GM15510 (cell line): ENCODE data around the gene ADGRF1.

Experiments
- POLR2A ChIP-seq: IDR thresholded peaks from 3 replicates; pipeline ENCODE4 v1.6.1; 2011; ENCODE audit warnings: borderline replicate concordance; ENCODE audit not compliant: insufficient read length; ENCODE audit errors: extremely low read depth

ADGRF1 gene

GRCh38 chr6:47071681-47072080 is 29.5 kb upstream of the ADGRF1 start:
- TF ChIP-seq POLR2A: no peak

DNA sequence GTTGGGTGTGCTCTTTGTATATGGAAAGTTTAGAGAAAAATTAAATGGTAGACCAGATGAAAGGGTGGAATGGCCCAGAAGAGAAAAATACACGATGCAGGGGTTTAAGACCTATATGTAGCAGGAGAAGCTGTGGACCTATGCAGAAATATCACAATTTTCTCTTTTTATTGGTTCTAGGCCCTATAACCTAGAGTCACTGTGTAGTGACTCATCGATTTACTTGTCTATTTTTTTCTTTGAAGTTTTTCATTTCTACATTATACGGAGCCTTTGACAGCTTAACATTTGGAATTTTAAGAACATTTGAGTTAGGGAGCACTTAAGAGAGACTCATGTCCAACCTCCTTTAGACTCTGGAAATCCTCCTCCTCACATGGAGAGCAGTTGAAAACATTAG is 28.3 kb upstream of the ADGRF1 start:
- TF ChIP-seq POLR2A: no peak

DNA sequence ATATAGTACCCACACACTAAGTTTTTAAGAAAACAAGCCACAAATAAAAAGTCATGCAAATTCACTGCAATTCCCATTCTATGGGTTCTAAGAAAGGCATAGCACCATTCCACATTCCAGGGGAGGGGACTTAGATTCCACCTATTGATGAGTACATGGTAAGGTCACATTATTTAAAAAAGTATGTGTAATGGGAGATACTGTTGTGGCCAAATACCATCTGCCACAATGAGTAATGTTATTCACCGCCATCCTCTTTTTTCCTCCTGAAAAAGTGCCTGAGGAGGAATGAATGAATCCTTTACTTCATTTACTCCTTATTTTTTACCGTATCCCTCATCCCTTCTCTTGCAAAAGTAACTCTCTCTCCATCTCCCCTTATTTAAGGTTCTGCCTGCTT is 27.0 kb upstream of the ADGRF1 start:
- TF ChIP-seq POLR2A: no peak

- TF ChIP-seq POLR2A: no peak
Measured at GRCh38 chr6:47066418-47066817, 24.3 kb upstream of the ADGRF1 start.

DNA sequence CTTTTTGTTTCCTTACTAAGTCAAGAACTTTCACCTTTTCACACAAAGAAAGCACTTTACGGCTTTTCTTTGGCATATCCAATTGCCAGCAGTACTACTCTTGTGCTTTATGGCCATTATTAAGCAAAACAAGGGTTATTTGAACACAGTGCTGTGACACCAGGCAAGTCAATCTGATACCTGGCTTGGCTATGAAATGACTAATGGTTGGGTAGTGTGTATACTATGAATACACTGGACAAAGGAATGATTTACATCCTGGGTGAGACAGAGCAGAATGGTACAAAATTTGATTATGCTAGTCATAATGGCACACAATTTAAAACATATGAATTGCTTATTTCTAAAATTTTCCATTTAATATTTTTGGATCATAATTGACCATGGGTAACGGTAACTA is 22.1 kb upstream of the ADGRF1 start:
- TF ChIP-seq POLR2A: no peak

DNA sequence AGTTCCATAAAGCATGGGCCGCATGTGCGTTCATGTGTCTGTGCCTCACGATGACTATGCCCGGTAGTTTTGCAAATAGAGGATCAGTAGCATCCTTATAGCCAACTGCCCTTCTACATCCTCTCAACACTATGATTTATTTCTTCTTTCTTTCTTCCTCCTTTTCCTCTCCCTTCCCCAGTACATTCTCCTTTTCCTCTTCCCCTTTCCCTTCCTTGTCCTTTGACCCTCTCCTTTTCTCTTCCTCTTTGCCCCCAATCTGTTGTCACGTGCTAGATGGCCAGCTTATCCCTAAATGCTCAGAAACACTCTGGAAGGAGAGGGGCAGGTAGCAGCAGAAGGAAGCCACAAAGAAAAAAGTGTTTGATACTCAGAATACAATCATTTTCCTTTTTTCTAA is 20.2 kb upstream of the ADGRF1 start:
- TF ChIP-seq POLR2A: no peak

DNA sequence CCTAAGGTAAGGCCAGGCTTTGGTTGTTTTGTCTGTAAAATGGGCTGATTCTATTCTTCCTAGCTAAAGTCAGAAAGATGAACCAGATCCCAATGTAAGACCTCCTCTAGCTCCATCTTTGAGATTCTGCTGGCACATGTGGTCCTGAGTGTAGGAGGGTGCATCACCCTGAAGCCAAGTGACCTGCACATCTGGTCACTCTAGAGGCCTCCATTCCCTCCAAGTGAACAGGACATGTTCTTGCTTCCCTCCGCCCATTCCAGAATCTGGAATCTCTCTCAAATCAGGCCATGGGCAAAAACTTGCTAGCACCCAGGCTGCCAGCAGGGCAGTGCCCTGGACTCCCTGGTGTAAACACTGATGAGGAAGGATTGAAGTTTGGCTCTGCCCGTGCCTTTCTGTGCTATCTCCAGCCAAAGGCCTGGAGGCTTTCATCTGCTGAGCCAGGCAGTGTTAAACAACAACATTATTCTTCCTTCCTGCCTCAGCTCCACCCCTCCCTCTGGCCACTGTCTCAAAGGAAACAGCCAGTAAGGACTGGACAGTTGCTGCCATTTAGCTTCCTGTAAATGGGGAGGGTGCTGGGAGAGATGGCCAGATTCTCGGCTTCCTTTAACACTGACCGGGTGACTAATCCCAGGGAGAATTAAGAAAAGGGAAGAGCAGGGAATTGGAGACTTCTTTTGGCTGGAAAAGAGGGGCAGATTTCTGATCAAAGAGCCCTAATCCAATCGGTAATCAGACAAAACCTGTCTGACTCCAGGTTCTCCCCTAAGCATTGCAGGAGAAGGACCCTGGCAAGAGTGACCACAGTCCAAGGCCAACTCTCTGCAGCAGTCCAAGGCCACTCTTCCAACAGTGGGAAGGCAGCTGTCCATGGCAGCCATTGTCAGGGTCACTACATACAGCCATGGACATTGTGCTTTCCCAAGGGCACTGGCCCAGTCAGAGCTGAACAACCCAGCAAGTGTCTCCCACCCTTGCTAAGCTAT is 19.5 kb upstream of the ADGRF1 start:
- TF ChIP-seq POLR2A: no peak

DNA sequence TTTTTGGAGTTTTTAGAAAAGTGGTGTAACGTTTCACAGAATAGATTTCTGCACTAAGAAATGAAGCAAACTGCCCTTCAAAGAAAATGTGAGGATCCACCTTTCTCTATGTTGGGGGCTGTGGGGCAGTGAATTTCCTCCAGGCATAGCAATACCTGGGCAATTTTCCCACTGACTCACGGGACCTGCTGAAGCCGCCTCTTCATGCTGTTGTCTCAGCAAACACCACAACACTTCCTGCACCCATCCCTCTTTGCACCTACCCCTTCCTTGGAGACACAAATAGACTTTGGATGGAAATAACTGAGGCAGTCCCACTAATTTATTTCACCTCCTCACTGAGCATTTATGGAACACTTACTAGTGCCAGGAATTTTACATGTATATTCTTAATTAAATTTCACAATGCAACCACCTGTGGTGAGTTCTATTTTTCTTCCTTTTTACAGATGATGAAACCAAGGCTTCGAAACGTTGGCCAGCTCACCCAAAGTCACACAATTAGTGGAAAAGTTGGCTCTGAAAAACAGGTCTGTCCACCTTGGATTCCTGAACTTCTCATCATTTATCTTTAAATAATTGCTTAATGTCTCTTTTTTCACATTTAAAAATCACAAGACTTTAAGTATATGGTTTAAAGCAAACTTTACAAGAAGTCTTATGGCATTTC is 17.2 kb upstream of the ADGRF1 start:
- no peak for TF ChIP-seq POLR2A

DNA sequence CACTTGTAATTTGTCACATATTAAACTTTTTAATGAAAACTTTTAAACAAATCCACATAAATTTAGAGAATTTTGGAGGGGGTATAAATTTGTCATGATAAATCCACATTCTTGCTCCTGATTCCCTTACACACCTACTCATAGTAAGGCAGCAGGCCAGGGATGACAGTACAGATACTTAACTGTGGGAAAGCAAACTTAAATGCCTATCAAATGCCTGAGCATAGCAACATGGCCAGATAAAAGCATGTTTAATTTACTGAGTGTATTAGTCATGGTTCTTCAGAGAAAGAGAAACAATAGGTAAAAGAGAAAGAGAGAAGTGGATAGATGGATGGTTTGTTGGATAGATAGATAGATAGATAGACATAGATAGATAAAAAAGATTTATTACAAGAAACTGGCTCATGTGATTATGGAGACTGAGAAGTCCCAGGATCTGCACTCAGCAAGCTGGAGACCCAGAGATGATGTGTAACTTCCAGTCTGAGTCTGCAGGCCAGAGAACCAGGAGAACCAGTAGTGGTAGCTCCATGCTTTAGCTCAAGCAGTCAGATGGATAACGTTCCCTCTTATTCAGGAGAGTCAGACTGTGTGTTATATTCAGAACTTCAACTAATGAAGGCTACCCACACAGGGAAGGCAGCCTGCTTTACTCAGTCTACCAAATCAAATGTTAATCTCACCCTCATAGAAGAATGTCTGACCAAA is 15.9 kb upstream of the ADGRF1 start:
- no peak for TF ChIP-seq POLR2A

DNA sequence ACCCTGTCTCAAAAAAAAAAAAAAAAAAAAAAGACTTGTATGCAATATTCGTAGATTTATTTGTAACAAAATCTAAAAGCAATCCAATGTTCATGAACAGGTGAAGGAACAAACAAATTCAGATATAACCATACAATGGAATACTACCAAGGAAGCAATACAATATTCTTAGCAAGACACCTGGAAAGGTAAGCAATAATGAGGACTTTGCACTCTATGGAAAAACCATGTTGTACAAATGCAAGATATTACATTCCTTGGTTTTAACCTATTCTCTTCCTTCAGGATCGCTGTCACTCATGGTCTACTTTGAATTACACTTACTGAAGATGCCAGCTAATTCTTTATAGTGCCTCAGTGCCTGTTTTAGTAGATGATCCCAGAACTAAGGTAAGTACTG is 14.7 kb upstream of the ADGRF1 start:
- TF ChIP-seq POLR2A: no peak

GRCh38 chr6:47048638-47049037 is 6.5 kb upstream of the ADGRF1 start:
- TF ChIP-seq POLR2A: no peak

DNA sequence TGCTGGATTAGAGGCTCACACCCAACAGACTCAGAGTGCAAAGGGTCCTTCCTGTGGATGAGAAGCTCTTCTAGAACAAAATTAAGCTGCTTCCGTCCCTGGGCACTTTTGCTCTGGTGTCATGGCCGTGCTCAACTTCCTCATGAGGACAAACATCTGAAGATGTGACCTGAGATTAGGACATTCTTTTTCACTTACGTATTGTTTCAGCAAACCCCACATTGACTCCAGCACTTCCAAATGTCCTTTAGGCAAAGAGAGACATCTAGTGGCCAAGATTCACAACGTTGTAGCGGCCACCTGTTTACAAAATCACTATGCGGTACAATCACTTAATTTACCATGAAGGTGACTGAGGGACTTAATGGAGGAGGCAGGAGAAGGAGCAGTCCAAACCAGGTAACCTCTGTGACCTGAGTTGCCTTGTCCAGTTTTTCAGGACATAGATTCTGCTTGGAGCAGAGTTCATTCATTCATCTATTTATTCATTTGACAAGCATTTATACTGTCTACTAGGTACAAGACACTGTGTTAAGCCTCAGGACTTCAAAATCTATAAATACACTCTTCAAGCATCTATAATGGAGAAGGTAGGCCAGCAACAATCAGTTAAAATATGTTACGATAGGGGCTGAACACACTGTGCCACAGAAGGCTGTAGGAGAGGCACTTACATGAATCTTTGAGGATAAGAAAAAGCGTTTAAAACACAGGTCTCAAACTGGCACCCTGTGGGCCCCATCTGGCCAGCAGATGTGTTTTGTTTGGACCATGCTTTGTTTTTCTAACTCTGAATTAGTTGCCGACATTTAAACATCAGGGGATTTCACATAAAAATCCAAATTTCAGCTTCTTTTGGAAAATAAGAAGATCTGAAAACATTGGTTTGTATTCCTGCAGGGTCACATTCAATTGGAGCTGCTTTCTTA is 5.6 kb upstream of the ADGRF1 start:
- TF ChIP-seq POLR2A: no peak

GRCh38 chr6:47047097-47047478 is 5.0 kb upstream of the ADGRF1 start:
- TF ChIP-seq POLR2A: no peak

DNA sequence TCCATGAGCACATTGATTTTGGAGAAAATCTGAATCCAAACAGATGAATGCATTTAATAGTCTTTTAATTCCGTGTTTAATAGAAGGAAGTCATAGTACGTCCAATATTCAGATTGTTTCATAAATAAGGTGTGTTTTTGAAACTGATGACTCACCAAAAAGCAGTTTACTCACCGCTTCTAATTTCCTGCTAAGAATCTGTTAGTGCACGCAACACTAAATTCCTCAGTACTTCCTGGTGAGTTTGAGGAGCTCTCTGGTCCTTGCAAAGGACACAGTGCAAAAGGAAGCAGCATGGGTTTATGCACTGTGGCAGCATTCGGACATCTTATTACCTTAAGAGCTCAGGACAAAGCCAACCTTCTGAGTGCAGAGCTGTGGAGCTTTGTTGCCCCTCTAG is 2.3 kb upstream of the ADGRF1 start:
- no peak for TF ChIP-seq POLR2A

DNA sequence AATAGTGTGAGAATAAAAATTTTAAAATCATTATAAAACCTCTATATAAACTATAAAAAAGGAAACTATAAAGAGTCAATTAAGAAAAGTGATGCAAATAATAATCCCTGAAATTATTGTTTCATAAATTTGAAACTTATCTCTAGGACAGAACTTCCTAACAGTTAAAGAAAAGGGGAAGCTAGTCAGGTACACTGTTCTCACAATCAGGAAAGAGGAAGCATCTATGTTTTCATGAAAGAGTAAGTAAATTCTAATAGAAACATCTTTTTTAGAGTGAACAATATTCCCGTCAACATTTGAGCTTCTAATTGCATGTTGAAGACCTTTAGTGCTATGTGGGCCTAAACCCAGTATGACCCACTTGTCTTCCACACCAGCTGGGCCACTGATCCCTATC is 1.2 kb upstream of the ADGRF1 start:
- no peak for TF ChIP-seq POLR2A

GRCh38 chr6:47041741-47042140 is 391 bp downstream of the ADGRF1 start:
- no peak for TF ChIP-seq POLR2A
